Stimulated activated CD8-positive, alpha-beta memory T cell treated with anti-CD3 and anti-CD28 coated beads, Interleukin-12 subunit alpha, Interleukin-12 subunit beta, amount 100 ng/mL, for 4 hours (primary cell): ENCODE data around the gene KIAA2012.
"Not testable (repeated sequence)": the region's sequence is repeated elsewhere in the genome, so short reads cannot be mapped to it uniquely, and the experiment has no call there.

Source experiments
- DNase-seq: peaks from one replicate; pipeline ENCODE4 v3.0.0-alpha.2; 2020; ENCODE audit warnings: low read depth

KIAA2012 gene

DNA sequence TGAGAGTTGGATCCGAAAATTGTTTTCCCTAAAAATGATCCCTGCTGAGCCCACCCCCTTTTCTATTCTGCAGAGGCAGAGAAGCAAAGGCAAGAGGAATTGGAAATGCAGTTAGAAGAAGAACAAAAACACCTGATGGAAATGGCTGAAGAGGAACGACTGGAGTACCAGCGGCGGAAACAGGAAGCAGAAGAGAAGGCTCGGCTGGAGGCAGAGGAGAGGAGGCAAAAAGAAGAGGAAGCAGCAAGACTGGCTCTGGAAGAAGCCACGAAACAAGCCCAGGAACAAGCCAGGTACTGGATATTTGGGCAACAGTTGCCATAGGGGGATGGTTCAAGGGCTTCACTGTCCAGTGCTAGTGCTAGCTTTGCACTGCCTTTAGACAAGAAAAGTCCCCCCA is 123.7 kb downstream of the KIAA2012 start:
- DNase-seq: no peak

DNA sequence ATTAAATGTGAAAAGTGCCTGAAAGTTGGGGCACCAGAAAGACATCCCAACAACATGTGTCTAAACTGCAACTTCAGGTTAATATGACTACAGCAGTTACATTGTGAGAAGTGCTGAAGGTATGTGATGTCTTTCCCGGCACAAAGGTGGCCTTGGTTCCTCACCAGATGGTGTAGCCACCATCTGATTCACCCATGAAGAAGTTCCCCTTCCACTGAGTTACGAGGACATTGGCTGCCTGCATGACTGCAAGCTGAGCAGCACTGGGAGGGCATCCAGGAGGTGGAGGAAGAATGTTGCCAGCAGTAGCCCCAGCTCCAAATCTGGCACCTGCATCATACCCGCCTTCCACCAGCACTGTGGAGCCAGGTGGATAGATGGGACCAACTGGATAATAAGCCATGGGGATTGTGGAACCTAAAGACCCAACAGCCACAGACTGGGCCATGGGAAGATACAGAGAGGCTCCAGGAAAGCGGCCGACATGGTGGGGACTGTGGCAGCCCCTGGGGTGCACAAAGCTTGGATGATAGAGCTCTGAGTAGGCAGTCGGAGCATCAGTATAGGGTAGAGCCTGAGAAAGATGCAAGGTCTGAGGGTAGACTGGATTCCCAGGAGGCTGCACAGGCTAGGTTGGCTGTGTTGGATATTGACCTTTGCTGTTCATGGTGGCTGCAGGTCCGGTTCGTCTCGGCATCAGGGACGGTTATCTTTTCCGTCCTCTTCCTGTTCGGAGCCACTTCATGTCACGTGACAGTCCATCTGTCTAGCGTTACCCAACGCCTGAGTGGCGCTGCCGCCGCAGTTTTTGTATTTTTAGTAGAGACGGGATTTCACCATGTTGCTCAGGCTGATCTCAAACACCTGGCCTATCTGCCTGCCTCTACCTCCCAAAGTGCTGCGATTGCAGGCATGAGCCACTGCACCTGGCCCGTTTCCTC is 128.4 kb downstream of the KIAA2012 start:
- DNase-seq: no peak

GRCh38 chr2:202203348-202203747 is 130.3 kb downstream of the KIAA2012 start:
- no peak for DNase-seq

- no peak for DNase-seq
Measured at GRCh38 chr2:202204855-202205254, 131.8 kb downstream of the KIAA2012 start.

- no peak for DNase-seq
Measured at GRCh38 chr2:202208526-202208925, 135.5 kb downstream of the KIAA2012 start.

DNA sequence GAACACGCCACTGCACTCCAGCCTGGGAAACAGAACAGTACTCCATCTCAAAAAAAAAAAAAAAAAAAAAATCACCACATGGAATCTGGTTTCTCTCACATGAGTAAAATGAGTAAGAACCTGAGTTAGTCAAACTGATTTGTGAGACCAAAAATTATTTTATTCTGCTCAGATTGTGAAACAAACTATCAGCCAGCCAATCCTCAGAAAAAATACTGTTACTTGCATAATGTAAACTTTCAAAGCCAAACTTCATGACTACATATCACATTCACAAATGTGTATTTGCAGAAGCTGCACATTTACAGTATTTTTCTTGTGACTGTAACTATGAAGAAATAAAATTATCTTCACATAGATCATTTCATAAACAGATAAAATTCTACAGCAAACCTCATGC is 142.1 kb downstream of the KIAA2012 start:
- no peak for DNase-seq

GRCh38 chr2:202221873-202222272 is 148.8 kb downstream of the KIAA2012 start:
- DNase-seq: no peak

DNA sequence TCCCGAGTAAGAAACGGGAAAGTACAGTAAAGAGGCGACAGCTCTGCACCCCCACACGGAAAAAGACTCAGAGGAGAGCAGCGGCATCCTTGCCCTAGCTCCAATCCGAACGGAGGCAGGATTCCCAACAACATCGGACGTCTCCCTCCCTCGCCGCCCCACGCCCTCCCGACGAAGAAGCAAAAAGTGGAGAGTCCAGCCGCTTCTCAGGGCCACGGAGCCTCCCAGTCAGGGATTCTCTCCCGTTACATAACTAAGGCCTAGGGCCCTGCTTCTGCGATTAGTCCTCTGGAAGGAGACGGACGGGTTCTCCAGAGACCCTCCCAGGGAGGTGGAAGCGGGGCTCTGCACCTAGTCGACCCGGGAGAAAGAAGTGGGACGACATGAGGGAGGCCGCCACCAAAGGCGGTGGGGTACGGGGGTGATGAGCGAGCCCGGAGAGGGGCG is 164.8 kb downstream of the KIAA2012 start:
- no peak for DNase-seq

GRCh38 chr2:202238234-202239197 is 165.5 kb downstream of the KIAA2012 start, which contains the start of gene SUMO1:
TSS of gene SUMO1 (minus strand) at chr2:202238597. CDS start at chr2:202238451, 146 bp downstream.
- DNase-seq: peak; percentile 84

- DNase-seq: not testable (repeated sequence)
Measured at GRCh38 chr2:202247710-202248109, 174.7 kb downstream of the KIAA2012 start.

DNA sequence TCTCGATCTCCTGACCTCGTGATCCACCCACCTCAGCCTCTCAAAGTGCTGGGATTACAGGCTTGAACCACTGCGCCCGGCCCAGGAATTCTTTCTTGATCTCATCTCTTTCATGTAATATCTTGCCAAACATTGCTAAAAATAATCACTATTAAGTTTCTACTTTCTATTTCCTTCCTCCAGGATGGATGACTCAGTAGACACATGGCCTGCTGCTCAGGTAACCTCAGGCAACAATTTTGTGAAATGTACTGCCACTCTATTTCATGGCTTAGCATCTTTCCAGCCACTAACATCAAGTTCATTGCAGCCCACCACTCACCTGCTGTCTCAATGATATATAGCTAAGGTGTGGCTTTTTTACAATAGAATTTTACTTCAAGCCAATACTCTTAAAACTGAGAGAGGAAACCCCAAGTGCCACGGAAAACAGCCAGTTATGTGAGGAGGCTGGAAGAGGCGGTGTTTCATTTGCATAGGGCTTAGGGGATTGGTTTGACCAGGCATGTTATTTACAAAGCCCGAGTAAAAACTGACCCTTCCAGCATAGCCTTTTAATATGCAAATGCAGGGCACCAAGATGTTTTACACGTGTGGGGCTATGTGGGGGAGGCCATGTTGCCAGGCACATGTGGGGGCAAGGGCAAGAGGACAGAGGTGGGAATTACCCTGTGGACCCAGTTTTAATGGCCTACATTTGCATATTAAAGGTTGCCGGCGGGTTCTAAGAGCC is 176.6 kb downstream of the KIAA2012 start:
- DNase-seq: no peak

DNA sequence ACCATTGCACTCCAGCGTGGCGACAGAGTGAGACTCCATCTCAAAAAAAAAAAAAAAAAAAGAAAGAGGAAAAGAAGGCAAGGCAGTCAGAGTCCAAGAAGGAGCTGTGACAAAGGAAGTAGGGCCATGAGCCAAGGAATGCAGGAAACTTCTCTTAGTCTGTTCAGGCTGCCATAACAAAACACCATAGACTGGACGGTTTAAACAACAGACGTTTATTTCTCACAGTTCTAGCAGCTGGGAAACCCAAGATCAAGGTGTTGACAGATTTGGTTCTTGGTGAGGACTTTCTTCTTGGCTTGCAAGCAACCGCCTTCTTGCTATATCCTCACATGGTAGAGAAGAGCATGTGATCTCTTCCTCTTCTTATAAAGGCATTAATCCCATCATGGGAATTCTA is 178.4 kb downstream of the KIAA2012 start:
- no peak for DNase-seq
